GM18505 (cell line): Measurements from ENCODE around the gene CSRP3.

Experiments
- ATAC-seq: cut with Tn5 transposase; IDR thresholded peaks from one replicate; pipeline ENCODE4 v1.9.1; 2021; ENCODE audit not compliant: unreplicated experiment
- POLR2A ChIP-seq: IDR thresholded peaks from 4 replicates; pipeline ENCODE4 v1.6.1; 2011; ENCODE audit warnings: borderline replicate concordance; ENCODE audit not compliant: insufficient read depth, insufficient read length; ENCODE audit errors: extremely low read depth

Gene CSRP3

DNA sequence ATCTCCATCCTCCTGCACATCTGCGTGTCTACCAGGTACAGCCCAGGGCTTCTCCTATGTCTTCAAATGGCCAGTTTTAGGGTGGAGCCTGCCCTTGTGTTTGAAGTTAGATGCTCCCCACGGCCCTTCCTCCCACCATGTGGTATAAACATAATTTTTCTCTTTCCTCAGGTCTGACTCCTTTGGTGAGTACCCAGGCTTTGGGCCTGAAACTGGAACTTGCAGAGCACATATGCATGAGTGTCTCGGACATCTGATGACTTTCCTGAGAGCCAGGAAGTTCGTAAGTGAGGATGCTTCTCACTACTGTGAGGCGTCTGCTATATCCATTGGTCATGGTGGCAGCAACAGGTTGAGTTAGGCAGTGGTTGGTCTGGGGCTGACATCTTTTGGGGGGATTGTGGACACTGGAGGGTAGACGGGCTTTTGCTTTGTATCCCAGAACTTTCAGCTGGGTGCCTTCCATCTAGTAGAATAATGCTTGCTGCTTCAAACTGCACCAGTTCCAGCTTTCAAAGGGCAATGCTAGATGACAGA is 16.2 kb downstream of the CSRP3 start:
- no peak for TF ChIP-seq POLR2A
- no peak for ATAC-seq

DNA sequence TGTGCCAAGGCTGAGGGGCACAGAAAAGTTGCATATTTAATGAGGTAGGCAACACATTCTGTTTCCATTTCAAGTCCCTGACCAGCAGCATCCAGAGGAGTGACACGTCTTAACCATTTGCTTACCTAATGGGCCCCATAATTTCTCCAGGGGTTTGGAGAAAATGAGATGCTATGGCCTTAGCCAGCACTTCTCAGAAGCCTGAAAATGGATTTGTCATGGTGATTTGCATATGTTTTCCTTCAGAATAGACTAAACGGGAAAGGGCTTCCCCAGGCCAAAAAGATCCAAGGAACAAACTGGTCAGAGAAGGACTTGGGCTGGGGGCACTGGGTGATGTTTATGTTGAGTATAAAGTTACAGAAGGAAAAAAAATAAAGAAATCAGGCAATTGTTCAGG is 16.7 kb downstream of the CSRP3 start:
- no peak for TF ChIP-seq POLR2A

GRCh38 chr11:19183646-19184045 is 18.1 kb downstream of the CSRP3 start:
- TF ChIP-seq POLR2A, result no peak

More for the DNA sequence above, 16.7 kb downstream of the CSRP3 start:
- no peak for ATAC-seq

GRCh38 chr11:19181531-19182261 is 20.1 kb downstream of the CSRP3 start:
- ATAC-seq, result no peak
- TF ChIP-seq POLR2A, result no peak

More at GRCh38 chr11:19183646-19184045, 18.1 kb downstream of the CSRP3 start:
- ATAC-seq, result no peak

DNA sequence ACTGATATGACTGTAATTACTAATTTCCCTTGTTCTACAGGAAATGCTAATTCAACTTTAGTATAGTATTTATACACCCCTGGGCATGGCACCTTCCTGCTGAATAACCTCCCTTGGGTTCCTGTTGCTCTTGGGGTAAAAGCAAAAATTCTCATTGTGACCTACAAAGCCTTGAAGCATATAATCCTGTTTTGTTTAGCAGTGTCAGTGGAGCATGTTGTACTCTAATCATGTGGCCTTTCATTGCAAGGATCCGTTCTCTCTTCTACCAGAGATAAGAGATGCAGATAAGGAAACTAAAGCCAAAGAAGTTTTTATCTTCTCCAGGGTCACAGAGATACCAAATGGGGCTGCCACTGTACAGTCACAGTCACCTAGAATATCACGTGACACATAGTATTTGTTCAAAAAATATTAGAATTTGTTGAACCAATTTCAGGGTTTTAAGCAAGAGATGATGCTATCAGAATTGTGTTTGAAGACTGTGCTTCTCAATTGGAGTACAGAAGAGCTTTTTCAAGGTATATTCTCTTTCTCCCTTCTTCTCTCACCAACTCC is 25.1 kb downstream of the CSRP3 start:
- no peak for ATAC-seq
- no peak for TF ChIP-seq POLR2A

DNA sequence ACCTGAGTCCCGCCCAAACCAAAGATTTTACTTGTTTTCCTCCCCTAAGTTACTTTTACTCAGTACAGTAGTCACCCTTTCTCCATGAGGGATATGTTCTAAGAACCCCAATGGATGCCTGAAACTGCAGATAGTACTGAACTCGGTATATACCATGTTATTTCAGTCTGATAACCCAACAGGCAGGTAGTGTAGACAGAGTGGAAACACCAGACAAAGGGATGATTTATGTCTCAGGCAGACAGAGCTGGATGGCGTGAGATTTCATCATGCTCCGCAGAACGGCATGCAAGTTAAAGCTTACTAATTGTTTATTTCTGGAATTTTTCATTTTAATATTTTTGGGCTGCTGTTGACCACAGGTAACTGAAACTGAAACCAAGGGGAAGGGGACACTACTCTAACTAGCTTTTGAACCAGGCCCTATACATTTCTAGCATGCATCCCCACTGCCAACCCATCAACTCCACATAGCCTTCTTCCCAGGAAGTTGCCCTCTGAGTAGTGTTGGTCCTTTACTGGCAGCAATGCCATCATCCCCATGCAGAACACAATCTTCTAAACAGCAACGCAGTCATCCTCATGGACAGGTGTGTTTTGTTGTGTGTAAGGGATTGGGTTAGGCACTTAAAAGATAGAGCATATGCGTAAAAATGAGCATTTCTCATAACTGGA is 27.7 kb downstream of the CSRP3 start:
- TF ChIP-seq POLR2A, result no peak
- no peak for ATAC-seq

GRCh38 chr11:19173004-19173689 is 28.6 kb downstream of the CSRP3 start:
- TF ChIP-seq POLR2A, result no peak
- ATAC-seq, result no peak

GRCh38 chr11:19168090-19168489 is 33.7 kb downstream of the CSRP3 start:
- ATAC-seq, result no peak
- TF ChIP-seq POLR2A, result no peak

DNA sequence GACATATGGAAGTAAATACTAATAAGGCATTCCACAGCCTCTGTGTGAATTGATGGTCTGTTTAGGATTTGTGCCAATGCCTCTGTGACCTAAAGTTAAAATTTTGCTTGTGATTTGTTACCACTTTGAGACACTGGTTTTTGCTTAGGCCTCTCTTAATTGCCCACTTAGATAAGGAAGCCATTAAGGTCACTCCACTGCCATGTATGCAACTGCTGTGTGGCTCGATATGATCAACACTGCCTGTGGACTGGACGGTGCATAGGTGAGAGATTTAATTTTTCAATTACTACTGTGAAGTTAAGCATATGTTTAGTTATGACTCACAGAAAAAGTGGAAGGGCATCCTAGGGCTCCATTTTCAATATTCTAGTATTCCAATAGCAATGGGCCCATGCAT is 36.9 kb downstream of the CSRP3 start:
- no peak for TF ChIP-seq POLR2A
- ATAC-seq, result no peak

GRCh38 chr11:19164230-19164855 is 37.4 kb downstream of the CSRP3 start:
- ATAC-seq, result no peak

DNA sequence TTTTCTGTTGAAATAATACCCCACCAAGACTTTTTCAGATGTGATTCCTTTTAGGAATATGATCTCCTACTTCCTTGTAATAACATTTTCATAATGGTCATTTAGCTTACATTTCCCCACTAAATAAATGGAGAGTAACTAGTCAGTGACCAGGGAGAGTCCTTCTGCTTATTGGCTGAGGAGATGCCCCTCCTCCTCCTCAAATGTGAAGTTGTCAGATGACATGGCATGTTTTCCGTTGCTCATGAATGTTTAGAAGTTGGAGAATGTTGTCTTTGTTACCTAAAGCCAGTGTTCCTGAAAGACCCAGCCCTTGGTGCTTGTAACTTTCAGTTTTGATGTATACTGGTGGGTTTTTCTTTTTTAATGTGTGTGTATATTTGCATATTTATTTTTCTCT is 38.2 kb downstream of the CSRP3 start:
- no peak for ATAC-seq
- TF ChIP-seq POLR2A, result no peak

More at GRCh38 chr11:19164230-19164855, 37.4 kb downstream of the CSRP3 start:
- no peak for TF ChIP-seq POLR2A

DNA sequence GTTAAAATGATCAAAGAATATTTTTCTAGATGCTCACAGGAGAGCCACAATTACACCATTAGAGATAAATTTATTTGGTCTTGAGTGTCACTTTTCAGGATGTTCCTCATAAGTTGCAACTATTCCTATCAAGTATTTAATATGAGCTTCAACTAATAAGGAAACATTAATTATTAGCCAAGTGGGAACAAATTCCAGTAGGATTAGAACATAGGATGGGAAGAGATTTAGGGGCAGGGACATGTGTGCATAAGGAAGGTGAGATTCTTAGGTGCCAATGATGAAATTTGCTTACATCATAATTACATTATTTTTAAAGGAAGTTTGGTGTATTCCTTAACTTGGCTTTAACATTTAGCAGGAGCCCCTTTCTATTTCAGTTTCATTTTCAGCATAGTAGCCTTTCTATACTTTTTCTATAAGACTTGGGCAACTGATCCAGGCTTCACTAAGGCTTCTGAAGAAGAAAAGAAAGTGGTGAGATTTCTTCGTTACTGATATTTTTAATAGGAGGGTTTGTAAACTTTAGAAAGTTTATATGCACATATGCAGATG is 38.8 kb downstream of the CSRP3 start:
- ATAC-seq, result no peak
- no peak for TF ChIP-seq POLR2A
